ENCODE results near the gene MANSC1.
A peak's percentile ranks its signal among the peaks of the same experiment; 100 is the strongest.

The MANSC1 gene

DNA sequence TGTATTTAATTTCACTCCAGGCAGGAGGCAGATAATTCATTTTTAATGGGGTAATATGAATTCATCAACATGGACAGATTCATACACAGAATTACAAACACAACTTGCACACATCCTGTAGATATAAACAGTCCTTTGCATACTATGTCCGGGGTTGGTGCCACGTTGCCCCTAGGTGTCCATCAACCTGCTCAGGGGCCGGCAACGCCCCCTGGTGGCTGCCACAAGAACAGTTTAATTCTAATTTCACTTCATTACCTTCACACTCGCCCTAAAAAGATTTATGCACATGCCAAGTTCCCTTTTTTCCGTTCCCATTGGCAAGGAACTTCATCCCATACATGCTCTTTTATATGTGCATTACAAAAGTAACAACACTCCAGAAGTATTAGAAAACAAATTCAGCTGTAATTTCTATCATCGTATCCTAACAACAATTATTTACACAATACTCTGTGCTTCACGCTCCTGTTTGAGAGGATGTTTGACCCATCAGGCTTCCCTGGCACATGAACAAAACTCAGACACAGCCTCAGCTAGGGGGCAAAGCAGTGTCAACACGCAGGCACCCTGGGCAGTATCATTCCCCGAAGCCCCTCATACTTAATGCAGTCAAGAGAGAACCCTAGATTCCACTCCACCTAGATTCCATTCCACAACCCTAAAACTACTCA, 15.5 kb downstream of the MANSC1 start:
- ATAC-seq: peak; percentile 89
- TF ChIP-seq BACH2 (CRISPR knock-in tag; IDR thresholded peaks at IDR 0.05; ENCODE audit: borderline replicate concordance) (no peak), ZFP30 (CRISPR knock-in tag; IDR thresholded peaks at IDR 0.05) (no peak), ARNTL (CRISPR knock-in tag; IDR thresholded peaks at IDR 0.05; ENCODE audit: borderline replicate concordance, low read depth) (no peak)

DNA sequence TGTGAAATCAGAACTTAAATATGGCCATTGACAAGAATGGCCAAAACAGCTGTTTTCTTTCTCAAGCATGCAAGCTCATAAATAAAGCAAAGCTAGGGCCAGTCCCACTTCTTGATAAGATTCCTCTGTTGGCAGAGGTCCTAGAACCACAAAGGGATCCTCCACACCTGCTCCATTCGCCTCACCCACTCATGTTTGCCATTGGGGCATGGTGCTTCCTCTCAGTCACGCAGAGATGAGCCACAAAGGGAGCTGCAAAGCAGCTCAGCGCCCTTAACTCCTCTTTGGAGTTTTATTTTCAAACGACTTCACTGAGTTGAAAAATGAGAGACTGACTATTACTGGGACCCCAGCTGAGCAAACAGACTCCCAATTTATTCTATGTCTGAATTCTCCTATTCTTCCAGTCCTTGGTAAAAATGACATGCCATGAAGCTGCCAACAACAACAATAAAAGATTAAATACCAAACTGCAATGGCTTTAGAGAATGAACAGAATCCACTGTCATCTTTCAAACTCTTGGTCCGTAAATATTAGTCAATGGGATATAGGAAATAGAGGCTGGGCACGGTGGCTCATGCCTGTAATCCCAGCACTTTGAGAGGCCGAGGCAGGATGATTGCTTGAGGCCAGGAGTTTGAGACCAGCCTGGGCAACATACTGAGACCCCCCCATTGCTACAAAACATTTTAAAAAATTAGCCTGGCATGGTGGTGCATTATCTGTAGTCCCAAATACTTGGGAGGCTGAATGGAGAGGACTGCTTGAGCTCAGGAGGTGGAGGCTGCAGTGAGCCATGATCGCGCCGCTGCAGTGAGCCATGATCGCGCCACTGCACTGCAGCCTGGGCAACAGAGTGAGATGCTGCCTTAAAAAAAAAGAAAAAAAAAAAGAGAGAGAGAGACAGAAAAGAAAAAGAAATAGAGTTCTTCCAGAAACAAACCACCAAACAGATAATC, 16.4 kb downstream of the MANSC1 start:
- TF ChIP-seq BACH2 (CRISPR knock-in tag; IDR thresholded peaks at IDR 0.05; ENCODE audit: borderline replicate concordance) (no peak), RARB (CRISPR knock-in tag; IDR thresholded peaks at IDR 0.05) (no peak)
- no peak for ATAC-seq

- TF ChIP-seq ISL1 (CRISPR knock-in tag; IDR thresholded peaks at IDR 0.05) (no peak), PPARA (CRISPR knock-in tag; IDR thresholded peaks at IDR 0.05; ENCODE audit: borderline replicate concordance) (no peak), TCF4 (CRISPR knock-in tag; IDR thresholded peaks at IDR 0.05; ENCODE audit: borderline replicate concordance) (no peak), ZC3H10 (CRISPR knock-in tag; IDR thresholded peaks at IDR 0.05) (no peak), ZNF565 (CRISPR knock-in tag; conservative IDR thresholded peaks at IDR 0.05; ENCODE audit: low read depth) (no peak)
- TF ChIP-seq, protein P1, sequence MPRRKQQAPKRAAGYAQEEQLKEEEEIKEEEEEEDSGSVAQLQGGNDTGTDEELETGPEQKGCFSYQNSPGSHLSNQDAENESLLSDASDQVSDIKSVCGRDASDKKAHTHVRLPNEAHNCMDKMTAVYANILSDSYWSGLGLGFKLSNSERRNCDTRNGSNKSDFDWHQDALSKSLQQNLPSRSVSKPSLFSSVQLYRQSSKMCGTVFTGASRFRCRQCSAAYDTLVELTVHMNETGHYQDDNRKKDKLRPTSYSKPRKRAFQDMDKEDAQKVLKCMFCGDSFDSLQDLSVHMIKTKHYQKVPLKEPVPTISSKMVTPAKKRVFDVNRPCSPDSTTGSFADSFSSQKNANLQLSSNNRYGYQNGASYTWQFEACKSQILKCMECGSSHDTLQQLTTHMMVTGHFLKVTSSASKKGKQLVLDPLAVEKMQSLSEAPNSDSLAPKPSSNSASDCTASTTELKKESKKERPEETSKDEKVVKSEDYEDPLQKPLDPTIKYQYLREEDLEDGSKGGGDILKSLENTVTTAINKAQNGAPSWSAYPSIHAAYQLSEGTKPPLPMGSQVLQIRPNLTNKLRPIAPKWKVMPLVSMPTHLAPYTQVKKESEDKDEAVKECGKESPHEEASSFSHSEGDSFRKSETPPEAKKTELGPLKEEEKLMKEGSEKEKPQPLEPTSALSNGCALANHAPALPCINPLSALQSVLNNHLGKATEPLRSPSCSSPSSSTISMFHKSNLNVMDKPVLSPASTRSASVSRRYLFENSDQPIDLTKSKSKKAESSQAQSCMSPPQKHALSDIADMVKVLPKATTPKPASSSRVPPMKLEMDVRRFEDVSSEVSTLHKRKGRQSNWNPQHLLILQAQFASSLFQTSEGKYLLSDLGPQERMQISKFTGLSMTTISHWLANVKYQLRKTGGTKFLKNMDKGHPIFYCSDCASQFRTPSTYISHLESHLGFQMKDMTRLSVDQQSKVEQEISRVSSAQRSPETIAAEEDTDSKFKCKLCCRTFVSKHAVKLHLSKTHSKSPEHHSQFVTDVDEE (CRISPR knock-in tag; IDR thresholded peaks at IDR 0.05): no peak
- no peak for ATAC-seq
These were observed 18.1 kb downstream of the MANSC1 start for GRCh38 chr12:12331896-12332295.

- TF ChIP-seq ESRRG (CRISPR knock-in tag; IDR thresholded peaks at IDR 0.05): no peak
- no peak for TF ChIP-seq ZNF8 (CRISPR knock-in tag; IDR thresholded peaks at IDR 0.05)
- TF ChIP-seq TCF4 (CRISPR knock-in tag; IDR thresholded peaks at IDR 0.05; ENCODE audit: borderline replicate concordance): no peak
- ATAC-seq: no peak
These were observed 18.7 kb downstream of the MANSC1 start for GRCh38 chr12:12331244-12331771.

GRCh38 chr12:12327802-12328201, 22.2 kb downstream of the MANSC1 start:
- 0 out of 2 replicates have a peak, but pooled peaks have one; percentile 5 for TF ChIP-seq ISL1 (CRISPR knock-in tag; IDR thresholded peaks at IDR 0.05)
- TF ChIP-seq, protein P2, sequence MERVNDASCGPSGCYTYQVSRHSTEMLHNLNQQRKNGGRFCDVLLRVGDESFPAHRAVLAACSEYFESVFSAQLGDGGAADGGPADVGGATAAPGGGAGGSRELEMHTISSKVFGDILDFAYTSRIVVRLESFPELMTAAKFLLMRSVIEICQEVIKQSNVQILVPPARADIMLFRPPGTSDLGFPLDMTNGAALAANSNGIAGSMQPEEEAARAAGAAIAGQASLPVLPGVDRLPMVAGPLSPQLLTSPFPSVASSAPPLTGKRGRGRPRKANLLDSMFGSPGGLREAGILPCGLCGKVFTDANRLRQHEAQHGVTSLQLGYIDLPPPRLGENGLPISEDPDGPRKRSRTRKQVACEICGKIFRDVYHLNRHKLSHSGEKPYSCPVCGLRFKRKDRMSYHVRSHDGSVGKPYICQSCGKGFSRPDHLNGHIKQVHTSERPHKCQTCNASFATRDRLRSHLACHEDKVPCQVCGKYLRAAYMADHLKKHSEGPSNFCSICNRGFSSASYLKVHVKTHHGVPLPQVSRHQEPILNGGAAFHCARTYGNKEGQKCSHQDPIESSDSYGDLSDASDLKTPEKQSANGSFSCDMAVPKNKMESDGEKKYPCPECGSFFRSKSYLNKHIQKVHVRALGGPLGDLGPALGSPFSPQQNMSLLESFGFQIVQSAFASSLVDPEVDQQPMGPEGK (CRISPR knock-in tag; IDR thresholded peaks at IDR 0.05; ENCODE audit: borderline replicate concordance): no peak
- ATAC-seq: peak; percentile 54; the same call in 2 of the 3 replicates

DNA sequence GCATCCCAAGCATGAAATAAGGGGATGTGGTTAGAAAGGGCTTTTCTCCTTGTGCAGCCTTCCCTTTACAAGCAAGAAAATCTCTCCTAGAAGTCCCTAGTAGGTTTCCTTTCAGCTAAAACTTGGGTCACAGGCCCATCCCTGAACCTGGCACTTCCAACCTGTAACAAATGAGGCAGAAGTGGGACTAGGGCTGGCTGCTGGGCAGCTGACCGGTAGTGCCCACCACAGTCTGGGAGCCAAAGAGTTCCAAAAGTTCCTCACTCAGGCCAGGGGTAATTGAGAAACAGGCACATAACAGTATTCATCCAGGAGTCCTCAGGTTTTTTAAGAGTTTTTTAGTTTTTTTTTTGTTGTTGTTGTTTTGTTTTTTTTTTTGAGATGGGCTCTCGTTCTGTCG, 23.8 kb downstream of the MANSC1 start:
- ATAC-seq: no peak
- TF ChIP-seq ZFP3 (CRISPR knock-in tag; IDR thresholded peaks at IDR 0.05): no peak
- TF ChIP-seq ARNTL (CRISPR knock-in tag; IDR thresholded peaks at IDR 0.05; ENCODE audit: borderline replicate concordance, low read depth): no peak
- no peak for TF ChIP-seq CSDC2 (CRISPR knock-in tag; IDR thresholded peaks at IDR 0.05)
- TF ChIP-seq BACH2 (CRISPR knock-in tag; IDR thresholded peaks at IDR 0.05; ENCODE audit: borderline replicate concordance): no peak
- TF ChIP-seq ZNF565 (CRISPR knock-in tag; conservative IDR thresholded peaks at IDR 0.05; ENCODE audit: low read depth): no peak
- TF ChIP-seq, protein P2 (CRISPR knock-in tag; IDR thresholded peaks at IDR 0.05; ENCODE audit: borderline replicate concordance): no peak
- TF ChIP-seq PPARA (CRISPR knock-in tag; IDR thresholded peaks at IDR 0.05; ENCODE audit: borderline replicate concordance): no peak
- no peak for TF ChIP-seq ZFP30 (CRISPR knock-in tag; IDR thresholded peaks at IDR 0.05)
- TF ChIP-seq ZNF8 (CRISPR knock-in tag; IDR thresholded peaks at IDR 0.05): no peak
- TF ChIP-seq TCF4 (CRISPR knock-in tag; IDR thresholded peaks at IDR 0.05; ENCODE audit: borderline replicate concordance): no peak
- no peak for TF ChIP-seq TOX (CRISPR knock-in tag; IDR thresholded peaks at IDR 0.05; ENCODE audit: borderline replicate concordance)
- TF ChIP-seq ISL1 (CRISPR knock-in tag; IDR thresholded peaks at IDR 0.05): no peak
- no peak for TF ChIP-seq ESRRG (CRISPR knock-in tag; IDR thresholded peaks at IDR 0.05)
- no peak for TF ChIP-seq GLIS3 (CRISPR knock-in tag; IDR thresholded peaks at IDR 0.05)
- TF ChIP-seq SNAI2 (CRISPR knock-in tag; IDR thresholded peaks at IDR 0.05): no peak
- TF ChIP-seq CREB5 (CRISPR knock-in tag; IDR thresholded peaks at IDR 0.05; ENCODE audit: low read depth): no peak
